ENCODE measurements around the gene CSH1. TPM values are rescaled to one million over a fixed set of nuclear protein-coding genes. Genes with fewer than 3 reads are reported as not detected.
"Not testable (repeated sequence)": the region's sequence is repeated elsewhere in the genome, so short reads cannot be mapped to it uniquely, and the experiment has no call there.

Gene CSH1
- total RNA-seq, 2 donors from 2014 or later = not detected

GRCh38 chr17:63918305-63918704 lies 21.9 kb upstream of the CSH1 start:
- no peak overlapping the region for H3K27ac ChIP-seq
- no peaks in the 10 kb centered on the region for H3K36me3 ChIP-seq
- H3K4me1 ChIP-seq = no peaks in the 10 kb centered on the region
- no peak overlapping the region for H3K9ac ChIP-seq (ENCODE audit: low read depth in 2 of 2, low read length in 2 of 2)
- TF ChIP-seq, protein P1, sequence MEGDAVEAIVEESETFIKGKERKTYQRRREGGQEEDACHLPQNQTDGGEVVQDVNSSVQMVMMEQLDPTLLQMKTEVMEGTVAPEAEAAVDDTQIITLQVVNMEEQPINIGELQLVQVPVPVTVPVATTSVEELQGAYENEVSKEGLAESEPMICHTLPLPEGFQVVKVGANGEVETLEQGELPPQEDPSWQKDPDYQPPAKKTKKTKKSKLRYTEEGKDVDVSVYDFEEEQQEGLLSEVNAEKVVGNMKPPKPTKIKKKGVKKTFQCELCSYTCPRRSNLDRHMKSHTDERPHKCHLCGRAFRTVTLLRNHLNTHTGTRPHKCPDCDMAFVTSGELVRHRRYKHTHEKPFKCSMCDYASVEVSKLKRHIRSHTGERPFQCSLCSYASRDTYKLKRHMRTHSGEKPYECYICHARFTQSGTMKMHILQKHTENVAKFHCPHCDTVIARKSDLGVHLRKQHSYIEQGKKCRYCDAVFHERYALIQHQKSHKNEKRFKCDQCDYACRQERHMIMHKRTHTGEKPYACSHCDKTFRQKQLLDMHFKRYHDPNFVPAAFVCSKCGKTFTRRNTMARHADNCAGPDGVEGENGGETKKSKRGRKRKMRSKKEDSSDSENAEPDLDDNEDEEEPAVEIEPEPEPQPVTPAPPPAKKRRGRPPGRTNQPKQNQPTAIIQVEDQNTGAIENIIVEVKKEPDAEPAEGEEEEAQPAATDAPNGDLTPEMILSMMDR (IDR thresholded peaks at IDR 0.05) = no peak
- intact Hi-C loops (cut with DNase I) = loop anchor here (10.0 kb wide), 3 partner anchors 106 to 366 kb away; partner anchors contain the start of genes ERN1 and ICAM2
- H3K4me3 ChIP-seq = no peak overlapping the region
- no peaks in the 10 kb centered on the region for H3K27me3 ChIP-seq
- DNase-seq = no peak
- no peaks in the 10 kb centered on the region for H3K9me3 ChIP-seq

GRCh38 chr17:63917646-63918045 lies 21.3 kb upstream of the CSH1 start:
- no peaks in the 10 kb centered on the region for H3K9me3 ChIP-seq
- no peaks in the 10 kb centered on the region for H3K4me1 ChIP-seq
- no peak overlapping the region for H3K4me3 ChIP-seq
- H3K27ac ChIP-seq = no peak overlapping the region
- TF ChIP-seq, protein P1 (IDR thresholded peaks at IDR 0.05) = no peak
- DNase-seq = no peak
- H3K36me3 ChIP-seq = no peaks in the 10 kb centered on the region
- intact Hi-C loops (cut with DNase I) = loop anchor here (10.0 kb wide), 3 partner anchors 107 to 367 kb away; partner anchors contain the start of genes ERN1 and ICAM2
- no peaks in the 10 kb centered on the region for H3K27me3 ChIP-seq
- no peak overlapping the region for H3K9ac ChIP-seq (ENCODE audit: low read depth in 2 of 2, low read length in 2 of 2)

- intact Hi-C loops (cut with DNase I) = loop anchor here (10.0 kb wide), 3 partner anchors 108 to 368 kb away; partner anchors contain the start of genes ERN1 and ICAM2
- H3K9ac ChIP-seq (ENCODE audit: low read depth in 2 of 2, low read length in 2 of 2); DNase-seq; H3K4me1 ChIP-seq; H3K36me3 ChIP-seq; H3K27me3 ChIP-seq; H3K27ac ChIP-seq; H3K4me3 ChIP-seq; H3K9me3 ChIP-seq: not testable (repeated sequence)
These were observed 20.8 kb upstream of the CSH1 start for GRCh38 chr17:63917206-63917605.

GRCh38 chr17:63916566-63917185 lies 20.3 kb upstream of the CSH1 start:
- DNase-seq = no peak
- no peaks in the 10 kb centered on the region for H3K4me1 ChIP-seq
- H3K4me3 ChIP-seq = no peak overlapping the region
- no peaks in the 10 kb centered on the region for H3K36me3 ChIP-seq
- H3K9ac ChIP-seq (ENCODE audit: low read depth in 2 of 2, low read length in 2 of 2) = no peak overlapping the region
- intact Hi-C loops (cut with DNase I) = loop anchor here (10.0 kb wide), 3 partner anchors 108 to 368 kb away; partner anchors contain the start of genes ERN1 and ICAM2
- no peak overlapping the region for H3K27ac ChIP-seq
- H3K9me3 ChIP-seq = no peaks in the 10 kb centered on the region
- TF ChIP-seq, protein P1 (IDR thresholded peaks at IDR 0.05) = no peak
- H3K27me3 ChIP-seq = no peaks in the 10 kb centered on the region

DNA sequence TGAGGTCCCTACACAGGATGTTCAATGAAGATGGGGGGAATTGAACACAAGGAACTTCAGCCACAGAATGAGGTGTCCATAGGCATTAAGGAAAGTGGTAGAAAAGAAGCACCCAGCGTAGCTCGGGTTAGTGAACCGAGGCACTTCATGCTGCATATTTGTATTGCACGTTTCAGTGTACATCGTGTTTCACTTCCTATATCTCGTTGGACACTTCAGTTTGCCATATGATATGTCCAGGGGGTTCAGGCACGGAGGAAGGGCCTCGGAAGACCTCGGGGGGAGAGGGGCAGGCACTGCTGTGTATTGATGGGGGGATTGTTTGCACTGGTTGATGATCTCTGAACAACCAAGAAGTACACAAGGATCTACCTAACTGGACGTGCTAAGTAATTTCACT lies 19.4 kb upstream of the CSH1 start:
- not testable (repeated sequence) for H3K4me1 ChIP-seq; H3K4me3 ChIP-seq; H3K27ac ChIP-seq; H3K9me3 ChIP-seq; H3K9ac ChIP-seq (ENCODE audit: low read depth in 2 of 2, low read length in 2 of 2); H3K27me3 ChIP-seq; DNase-seq; H3K36me3 ChIP-seq
- intact Hi-C loops (cut with DNase I) = loop anchor here (10.0 kb wide), 3 partner anchors 109 to 369 kb away; partner anchors contain the start of genes ERN1 and ICAM2

DNA sequence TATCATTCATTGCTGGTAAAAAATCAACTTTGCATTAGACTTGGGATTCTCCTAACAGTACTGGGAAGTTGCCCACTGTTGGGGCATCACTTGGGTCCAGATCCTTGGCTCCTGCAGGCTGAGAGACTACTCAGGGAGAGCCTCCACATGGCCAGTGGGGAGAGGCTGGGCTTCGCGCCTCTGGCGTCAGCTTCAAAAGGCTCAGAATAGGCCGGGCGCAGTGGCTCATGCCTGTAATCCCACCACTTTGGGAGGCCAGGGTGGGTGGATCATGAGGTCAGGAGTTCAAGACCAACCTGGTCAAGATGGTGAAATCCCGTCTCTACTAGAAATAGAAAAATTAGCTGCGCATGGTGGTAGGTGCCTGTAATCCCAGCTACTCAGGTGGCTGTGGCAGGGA lies 18.1 kb upstream of the CSH1 start:
- DNase-seq = no peak
- H3K4me3 ChIP-seq = no peak overlapping the region
- no peaks in the 10 kb centered on the region for H3K9me3 ChIP-seq
- H3K36me3 ChIP-seq = no peaks in the 10 kb centered on the region
- H3K27me3 ChIP-seq = no peaks in the 10 kb centered on the region
- no peaks in the 10 kb centered on the region for H3K4me1 ChIP-seq
- intact Hi-C loops (cut with DNase I) = loop anchor here (10.0 kb wide), 3 partner anchors 110 to 370 kb away; partner anchors contain the start of genes ERN1 and ICAM2
- TF ChIP-seq, protein P1 (IDR thresholded peaks at IDR 0.05) = no peak
- H3K27ac ChIP-seq = no peak overlapping the region
- no peak overlapping the region for H3K9ac ChIP-seq (ENCODE audit: low read depth in 2 of 2, low read length in 2 of 2)

Measured in colonic mucosa (tissue), 4 donors.